Activated CD8-positive, alpha-beta memory T cell treated with anti-CD3 and anti-CD28 coated beads, Interleukin-2, amount 50 U/mL, for 24 hours (primary cell): Measurements from ENCODE around the gene PRAMEF2.
"Not testable (repeated sequence)": the region's sequence is repeated elsewhere in the genome, so short reads cannot be mapped to it uniquely, and the experiment has no call there.

ENCODE experiments used
- DNase-seq: peaks from one replicate; pipeline ENCODE4 v3.0.0-alpha.2; 2020; ENCODE audit errors: extremely low read depth

The PRAMEF2 gene, protein sequence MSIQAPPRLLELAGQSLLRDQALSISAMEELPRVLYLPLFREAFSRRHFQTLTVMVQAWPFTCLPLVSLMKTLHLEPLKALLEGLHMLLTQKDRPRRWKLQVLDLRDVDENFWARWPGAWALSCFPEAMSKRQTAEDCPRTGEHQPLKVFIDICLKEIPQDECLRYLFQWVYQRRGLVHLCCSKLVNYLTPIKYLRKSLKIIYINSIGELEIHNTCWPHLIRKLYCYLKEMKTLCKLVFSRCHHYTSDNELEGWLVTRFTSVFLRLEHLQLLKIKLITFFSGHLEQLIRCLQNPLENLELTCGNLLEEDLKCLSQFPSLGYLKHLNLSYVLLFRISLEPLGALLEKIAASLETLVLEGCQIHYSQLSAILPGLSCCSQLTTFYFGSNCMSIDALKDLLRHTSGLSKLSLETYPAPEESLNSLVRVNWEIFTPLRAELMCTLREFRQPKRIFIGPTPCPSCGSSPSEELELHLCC

DNA sequence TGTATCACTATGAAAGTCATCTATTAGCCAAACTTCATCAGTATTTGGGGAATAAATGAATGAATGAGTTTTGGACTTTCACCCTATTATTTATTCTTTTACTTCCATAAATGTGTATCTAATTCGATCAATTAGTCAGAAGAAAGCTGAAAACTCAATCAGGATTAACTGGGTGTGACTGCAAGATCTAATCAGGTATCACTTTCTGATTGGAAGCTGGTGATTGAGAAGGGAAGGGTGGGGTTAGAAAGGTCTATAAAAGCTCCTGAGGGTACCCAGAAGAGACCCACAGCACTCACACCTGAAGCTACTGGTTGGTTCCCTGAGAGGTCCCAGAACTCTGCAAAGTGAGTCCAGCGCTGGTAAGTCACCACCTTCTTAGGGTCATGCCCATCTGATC lies at the start of gene PRAMEF2:
TSS of gene PRAMEF2 (plus strand) at position 301 of the 400 bp plus-strand sequence. CDS start 1,924 bp downstream, outside the sequence.
- DNase-seq = not testable (repeated sequence)

GRCh38 chr1:12809933-12810332 lies 47.0 kb upstream of the PRAMEF2 start:
- no peak for DNase-seq

DNA sequence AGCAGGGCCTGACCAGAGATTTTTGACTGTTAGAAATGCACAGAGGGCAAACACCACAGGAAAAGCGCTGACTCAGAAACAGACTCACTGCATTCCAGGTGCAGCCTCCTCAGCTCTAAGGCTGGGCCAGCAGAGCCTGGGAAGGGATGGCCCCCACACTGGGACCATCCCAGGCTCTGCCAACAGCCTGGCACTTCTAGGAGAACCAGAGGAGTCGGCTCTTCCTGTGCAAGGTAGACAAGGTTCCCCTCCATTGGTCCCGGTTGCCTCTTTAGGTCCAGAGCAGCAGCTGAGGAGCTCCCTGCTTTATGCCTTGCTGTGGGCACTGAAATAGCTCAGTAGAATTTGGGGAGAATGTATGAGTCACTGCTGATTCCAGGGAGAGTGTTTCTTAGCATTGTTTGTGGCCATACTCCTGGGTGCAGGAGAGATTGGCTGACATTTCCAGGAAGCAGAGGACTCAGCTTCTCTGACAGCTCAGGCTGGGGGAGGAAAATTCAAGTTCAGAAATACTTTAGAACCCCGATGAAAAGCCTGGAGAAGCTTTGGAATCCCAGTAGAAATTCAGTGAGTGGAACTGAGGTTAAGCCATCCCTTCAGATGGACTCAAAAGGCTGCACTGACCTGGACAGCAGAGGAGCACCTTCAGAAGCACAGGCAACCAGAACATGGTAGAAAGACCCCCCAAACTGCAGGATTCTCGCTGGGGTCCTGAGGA lies 46.0 kb upstream of the PRAMEF2 start:
- no peak for DNase-seq

- DNase-seq = no peak
Measured at GRCh38 chr1:12811409-12811784, 45.5 kb upstream of the PRAMEF2 start.

DNA sequence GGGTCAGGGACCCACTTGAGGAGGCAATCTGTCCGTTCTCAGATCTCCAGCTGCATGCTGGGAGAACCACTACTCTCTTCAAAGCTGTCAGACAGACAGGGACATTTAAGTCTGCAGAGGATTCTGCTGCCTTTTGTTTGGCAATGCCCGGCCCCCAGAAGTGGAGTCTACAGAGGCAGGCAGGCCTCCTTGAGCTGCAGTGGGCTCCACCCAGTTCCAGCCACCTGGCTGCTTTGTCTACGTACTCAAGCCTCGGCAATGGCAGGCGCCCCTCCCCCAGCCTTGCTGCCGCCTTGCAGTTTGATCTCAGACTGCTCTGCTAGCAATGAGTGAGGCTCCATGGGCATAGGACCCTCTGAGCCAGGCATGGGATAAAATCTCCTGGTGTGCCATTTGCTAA lies 37.8 kb upstream of the PRAMEF2 start:
- DNase-seq = not testable (repeated sequence)

DNA sequence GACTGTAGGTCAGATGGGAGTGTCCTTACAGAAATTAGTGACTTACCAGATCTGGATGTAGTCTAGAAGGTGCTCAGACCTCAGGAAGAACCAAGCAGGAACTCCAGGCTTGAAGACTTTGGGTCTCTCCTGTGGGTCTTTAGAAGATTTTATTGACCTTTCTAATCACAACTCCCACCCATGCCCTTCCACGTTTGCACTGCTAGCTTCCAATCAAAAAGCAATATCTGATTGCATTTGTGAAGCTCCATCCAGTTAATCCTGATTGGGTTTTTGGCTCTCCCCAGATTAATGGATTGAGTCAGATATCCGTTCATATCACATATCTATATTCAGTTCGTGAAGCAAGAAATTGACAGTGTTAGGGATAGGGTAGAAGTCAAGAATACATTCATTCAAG lies 25.6 kb upstream of the PRAMEF2 start, which contains the start of gene PRAMEF11:
TSS of gene PRAMEF11 (minus strand) at position 101 of the 400 bp plus-strand sequence. CDS start 2,621 bp downstream, outside the sequence.
- not testable (repeated sequence) for DNase-seq

DNA sequence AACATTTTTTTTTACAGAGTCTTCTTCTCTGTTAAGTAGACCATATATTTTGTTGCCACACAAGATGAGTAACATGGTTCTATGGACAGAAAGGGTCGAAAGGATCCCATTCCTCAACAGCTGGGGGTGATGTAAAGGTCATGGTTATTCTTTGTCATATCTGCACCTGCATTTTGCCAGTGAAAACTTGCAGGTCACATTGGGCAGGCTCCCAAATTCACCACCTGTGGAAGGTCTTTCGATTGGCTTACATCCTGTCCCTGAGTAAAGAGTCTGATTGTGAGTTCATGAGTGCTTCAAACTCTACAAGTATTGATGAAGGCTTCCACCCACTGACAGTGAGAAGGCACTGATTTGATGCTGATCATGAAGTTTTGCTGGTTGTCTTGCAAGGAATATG lies 23.6 kb upstream of the PRAMEF2 start:
- DNase-seq = not testable (repeated sequence)

DNA sequence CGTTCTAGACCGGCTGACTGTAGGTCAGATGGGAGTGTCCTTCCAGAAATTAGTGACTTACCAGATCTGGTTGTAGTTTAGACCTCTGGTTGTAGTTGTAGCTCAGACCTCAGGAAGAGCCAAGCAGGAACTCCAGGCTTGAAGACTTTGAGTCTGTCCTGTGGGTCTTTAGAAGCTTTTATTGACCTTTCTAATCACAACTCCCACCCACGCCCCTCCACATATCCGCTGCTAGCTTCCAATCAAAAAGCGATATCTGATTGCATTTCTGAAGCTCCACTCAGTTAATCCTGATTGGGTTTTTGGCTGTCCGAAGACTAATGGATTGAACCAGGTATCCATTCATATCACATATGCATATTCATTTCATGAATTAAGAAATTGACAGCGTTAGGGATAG lies 8.3 kb upstream of the PRAMEF2 start, which contains the start of gene HNRNPCL1:
TSS of gene HNRNPCL1 (minus strand) at position 101 of the 400 bp plus-strand sequence. CDS start 431 bp downstream, outside the sequence.
- DNase-seq = not testable (repeated sequence)

DNA sequence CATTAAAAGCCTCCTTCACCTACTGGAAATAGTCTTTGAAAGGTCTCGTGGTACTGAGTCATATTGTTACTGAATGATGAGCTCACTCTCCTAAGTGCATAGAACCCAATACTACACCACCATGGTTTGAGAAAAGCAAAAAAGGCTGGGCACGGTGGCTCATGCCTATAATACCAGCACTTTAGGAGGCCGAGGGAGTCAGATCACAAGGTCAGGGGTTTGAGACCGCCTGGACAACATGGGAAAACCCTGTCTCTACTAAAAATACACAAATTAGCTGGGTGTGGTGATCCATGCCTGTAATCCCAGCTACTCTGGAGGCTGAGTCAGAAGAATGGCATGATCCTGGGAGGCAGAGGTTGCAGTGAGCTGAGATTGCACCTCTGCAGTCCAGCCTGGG lies 5.1 kb upstream of the PRAMEF2 start:
- no peak for DNase-seq

GRCh38 chr1:12863131-12863880 lies 6.4 kb downstream of the PRAMEF2 start:
- DNase-seq = not testable (repeated sequence)

DNA sequence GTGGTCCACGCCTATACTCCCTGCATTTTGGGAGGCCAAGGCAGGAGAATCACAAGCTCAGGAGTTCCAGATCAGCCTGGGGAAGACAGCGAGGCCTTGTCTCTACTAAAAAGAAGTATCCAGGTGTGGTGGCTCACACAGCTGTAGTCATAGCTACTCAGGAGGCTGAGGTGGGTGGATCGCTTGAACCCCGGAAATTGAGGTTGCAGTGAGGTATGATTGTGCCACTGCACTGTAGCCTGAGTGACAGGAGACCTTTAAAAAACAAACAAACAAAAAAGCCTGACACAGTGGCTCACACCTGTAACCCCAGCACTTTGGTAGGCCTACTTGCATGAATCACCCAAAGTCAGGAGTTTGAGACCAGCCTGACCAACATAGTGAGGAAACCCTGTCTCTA lies 21.6 kb downstream of the PRAMEF2 start:
- not testable (repeated sequence) for DNase-seq

GRCh38 chr1:12886101-12886500 lies 29.2 kb downstream of the PRAMEF2 start, which contains the start of gene PRAMEF4:
TSS of gene PRAMEF4 (minus strand) at chr1:12886201. CDS start at chr1:12883394, 2,807 bp downstream.
- not testable (repeated sequence) for DNase-seq

DNA sequence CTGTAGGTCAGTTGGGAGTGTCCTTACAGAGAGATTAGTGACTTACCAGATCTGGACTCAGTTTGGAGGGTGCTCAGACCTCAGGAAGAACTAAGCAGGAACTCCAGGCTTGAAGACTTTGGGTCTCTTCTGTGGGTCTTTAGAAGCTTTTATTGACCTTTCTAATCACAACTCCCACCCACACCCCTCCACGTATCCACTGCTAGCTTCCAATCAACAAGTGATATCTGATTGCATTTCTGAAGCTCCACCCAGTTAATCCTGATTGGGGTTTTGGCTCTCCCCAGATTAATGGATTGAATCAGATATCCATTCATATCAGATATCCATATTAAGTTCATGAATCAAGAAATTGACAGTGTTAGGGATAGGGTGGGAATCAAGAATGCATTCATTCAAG lies 41.3 kb downstream of the PRAMEF2 start, which contains the start of gene PRAMEF10:
TSS of gene PRAMEF10 (minus strand) at position 101 of the 400 bp plus-strand sequence. CDS start 2,423 bp downstream, outside the sequence.
- not testable (repeated sequence) for DNase-seq

- DNase-seq = not testable (repeated sequence)
Measured at GRCh38 chr1:12899186-12899585, 42.3 kb downstream of the PRAMEF2 start.

DNA sequence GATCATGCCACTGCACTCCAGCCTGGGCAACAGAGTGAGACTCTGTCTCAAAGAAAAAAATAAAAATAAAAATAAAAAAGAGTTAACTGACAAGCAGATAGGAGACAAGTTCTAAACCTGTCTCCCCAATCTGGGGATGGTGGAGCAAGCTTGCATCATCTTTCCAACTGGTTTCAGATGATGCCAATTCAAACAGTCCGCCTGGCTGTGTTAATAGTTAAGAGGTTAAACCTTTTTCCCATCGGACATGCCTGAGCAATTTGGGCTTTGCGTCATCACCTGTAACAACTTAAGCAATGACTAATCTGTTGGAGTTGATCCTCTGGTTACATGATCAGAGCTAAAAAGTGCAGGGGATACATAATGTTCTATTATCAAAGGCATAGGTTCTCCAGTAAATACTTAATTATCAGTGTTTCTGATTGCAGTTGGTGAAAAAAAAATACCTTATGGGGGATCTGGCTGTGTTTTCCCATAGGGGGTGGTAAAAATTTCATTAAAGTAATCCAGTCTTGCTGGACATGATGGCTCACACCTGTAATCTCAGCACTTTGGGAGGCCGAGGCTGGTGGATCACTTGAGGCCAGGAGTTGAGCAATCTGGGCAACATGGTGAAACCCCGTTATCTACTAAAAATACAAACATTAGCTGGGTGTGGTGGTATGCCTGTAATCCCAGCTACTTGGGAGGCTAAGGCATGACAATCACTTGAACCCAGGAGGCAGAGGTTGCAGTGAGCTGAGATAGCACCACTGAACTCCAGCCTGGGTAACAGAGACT lies 47.1 kb downstream of the PRAMEF2 start:
- DNase-seq = not testable (repeated sequence)
